Neural progenitor cell (in vitro differentiated cells): ENCODE data around the gene CHRM4.

Experiments used
- CTCF ChIP-seq: fragments of 200-600 bp; sonication (generic); IDR thresholded peaks from 2 replicates; pipeline ENCODE4 v1.5.1; 2017; ENCODE audit warnings: antibody characterized with exemption, mild to moderate bottlenecking
- EZH2 ChIP-seq: fragments of 200-600 bp; sonication (generic); IDR thresholded peaks from 2 replicates; pipeline ENCODE4 v1.6.1; 2017; ENCODE audit warnings: antibody characterized with exemption, mild to moderate bottlenecking, moderate library complexity
- EZH2phosphoT487 ChIP-seq: fragments of 200-600 bp; sonication (generic); IDR thresholded peaks from 2 replicates; pipeline ENCODE4 v1.6.1; 2017; ENCODE audit warnings: antibody characterized with exemption

- no peak for TF ChIP-seq EZH2phosphoT487
- no peak for TF ChIP-seq CTCF
- no peak for TF ChIP-seq EZH2
Measured at GRCh38 chr11:46341454-46341853, 50.1 kb downstream of the CHRM4 start.
